Activated naive CD8-positive, alpha-beta T cell treated with anti-CD3 and anti-CD28 coated beads for 36 hours (primary cell): ENCODE results near the gene THRAP3. TPM values are rescaled to one million over a fixed set of nuclear protein-coding genes. Genes with fewer than 3 reads are reported as not detected.

Experiments used
- DNase-seq: peaks from one replicate; pipeline ENCODE4 v3.0.0; 2021
- H3K27ac Mint-ChIP-seq: one replicate; pipeline ENCODE4 v1.8.0; 2022; ENCODE audit warnings: mild to moderate bottlenecking, moderate library complexity, mixed read lengths
- H3K27me3 Mint-ChIP-seq: one replicate; pipeline ENCODE4 v1.8.0; 2022; ENCODE audit warnings: mild to moderate bottlenecking, mixed read lengths
- H3K36me3 Mint-ChIP-seq: one replicate; pipeline ENCODE4 v1.8.0; 2021; ENCODE audit warnings: mild to moderate bottlenecking, mixed read lengths
- H3K4me1 Mint-ChIP-seq: one replicate; pipeline ENCODE4 v1.8.0; 2021; ENCODE audit warnings: mixed read lengths
- H3K4me3 Mint-ChIP-seq: one replicate; pipeline ENCODE4 v1.8.0; 2022; ENCODE audit warnings: mild to moderate bottlenecking, moderate library complexity, mixed read lengths
- H3K9me3 Mint-ChIP-seq: one replicate; pipeline ENCODE4 v1.8.0; 2022; ENCODE audit warnings: mixed read lengths
- total RNA-seq, 2 experiments: library from RNA; stranded (reverse); gene quantifications; one replicate each; pipeline ENCODE4 v1.2.3, GENCODE V29; 2021

THRAP3 gene
- total RNA-seq, 2 experiments from 2014 or later = 159 TPM

DNA sequence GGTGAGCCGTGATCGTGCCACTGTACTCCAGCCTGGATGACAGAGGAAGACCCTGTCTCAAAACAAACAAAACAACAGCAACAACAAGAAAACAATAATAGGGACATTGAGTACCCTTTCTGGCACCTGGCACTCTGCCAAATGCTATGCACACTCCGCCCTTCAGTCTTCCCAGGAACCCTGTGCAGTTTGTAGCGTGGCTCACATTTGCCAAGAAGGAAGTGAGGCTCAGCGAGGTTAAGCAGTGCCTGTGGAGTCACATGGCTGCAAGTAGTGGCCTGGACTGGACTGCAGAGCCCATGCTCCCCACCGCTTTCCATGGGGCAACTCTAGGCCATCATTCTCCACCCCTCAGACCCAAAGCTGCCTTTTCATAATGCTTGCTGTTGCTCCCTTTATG lies 104.5 kb downstream of the THRAP3 start:
- H3K9me3 Mint-ChIP-seq = no peaks in the 10 kb centered on the region
- H3K4me3 Mint-ChIP-seq = no peak overlapping the region
- no peak for DNase-seq
- no peak overlapping the region for H3K27ac Mint-ChIP-seq
- H3K27me3 Mint-ChIP-seq = peaks cover 23% of the 10 kb centered on the region
- peaks cover 9% of the 10 kb centered on the region for H3K4me1 Mint-ChIP-seq
- no peaks in the 10 kb centered on the region for H3K36me3 Mint-ChIP-seq

DNA sequence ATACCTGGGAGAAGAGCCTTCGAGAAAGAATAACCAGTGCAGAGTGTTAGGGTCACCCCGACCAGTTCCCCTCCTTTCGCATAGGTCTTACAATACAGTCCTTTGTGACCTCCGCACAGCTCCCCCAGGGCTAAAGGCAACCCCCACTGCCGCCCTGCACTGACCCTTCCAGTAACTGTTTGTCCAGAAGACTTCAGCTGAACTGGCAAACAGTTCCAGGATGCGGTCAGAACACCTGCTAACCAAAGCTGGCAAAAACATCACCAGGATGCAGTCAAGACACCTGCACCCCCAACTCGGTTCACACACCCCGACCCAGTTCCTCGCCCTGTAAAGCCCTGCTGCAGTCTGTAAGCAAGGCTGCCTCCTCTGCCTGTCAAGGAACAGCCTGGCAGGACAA lies 105.6 kb downstream of the THRAP3 start:
- H3K27me3 Mint-ChIP-seq = peaks cover 18% of the 10 kb centered on the region
- H3K4me3 Mint-ChIP-seq = no peak overlapping the region
- no peaks in the 10 kb centered on the region for H3K9me3 Mint-ChIP-seq
- no peak overlapping the region for H3K27ac Mint-ChIP-seq
- no peak for DNase-seq
- no peaks in the 10 kb centered on the region for H3K4me1 Mint-ChIP-seq
- no peaks in the 10 kb centered on the region for H3K36me3 Mint-ChIP-seq

DNA sequence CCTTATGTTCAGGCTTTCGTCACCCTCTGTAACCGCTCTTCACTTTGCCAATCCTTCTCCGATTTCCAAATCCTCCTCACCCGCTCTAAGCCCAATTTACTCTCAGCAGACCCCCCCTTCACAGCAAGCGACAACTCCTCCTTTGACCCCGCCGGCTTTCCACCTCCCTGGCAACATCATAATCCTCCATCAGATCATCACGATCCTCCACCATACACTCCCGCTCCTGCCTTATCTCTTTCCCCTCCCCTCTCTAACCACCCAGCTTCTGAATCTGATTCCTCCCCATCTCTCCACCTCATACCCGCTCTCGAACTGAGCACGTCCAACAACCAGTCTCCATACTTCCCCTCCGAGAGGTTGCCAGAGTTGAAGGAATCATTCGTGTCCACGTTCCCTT lies 106.7 kb downstream of the THRAP3 start:
- Mint-ChIP-seq H3K27me3 (peaks cover 15% of the 10 kb centered on the region), H3K9me3 (no peaks in the 10 kb centered on the region), H3K36me3 (no peaks in the 10 kb centered on the region), H3K4me3 (no peak overlapping the region), H3K4me1 (no peaks in the 10 kb centered on the region), H3K27ac (no peak overlapping the region)
- no peak for DNase-seq

DNA sequence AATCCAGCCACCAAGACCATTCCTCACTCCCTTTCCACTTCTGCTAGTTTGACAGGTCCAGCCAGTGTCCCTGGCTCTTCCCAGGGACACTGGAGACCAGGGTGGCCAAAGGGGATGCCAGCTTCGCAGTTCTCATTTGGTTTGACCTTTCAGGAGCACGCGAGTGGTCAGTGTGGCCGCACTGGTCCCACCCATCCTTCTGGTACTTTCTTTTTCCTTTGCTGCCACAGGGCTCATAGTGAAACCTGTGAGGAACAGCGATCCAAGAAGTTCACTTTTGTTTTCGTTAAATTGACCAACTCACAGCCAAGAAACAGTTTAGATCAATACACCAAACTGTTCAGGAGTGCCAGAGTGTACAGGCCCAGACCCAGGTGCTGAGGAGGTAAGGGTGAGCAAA lies 113.6 kb downstream of the THRAP3 start:
- Mint-ChIP-seq H3K4me3 (no peak overlapping the region), H3K27me3 (no peaks in the 10 kb centered on the region), H3K27ac (no peak overlapping the region), H3K9me3 (no peaks in the 10 kb centered on the region), H3K36me3 (peaks cover 2% of the 10 kb centered on the region), H3K4me1 (peaks cover 1% of the 10 kb centered on the region)
- no peak for DNase-seq

DNA sequence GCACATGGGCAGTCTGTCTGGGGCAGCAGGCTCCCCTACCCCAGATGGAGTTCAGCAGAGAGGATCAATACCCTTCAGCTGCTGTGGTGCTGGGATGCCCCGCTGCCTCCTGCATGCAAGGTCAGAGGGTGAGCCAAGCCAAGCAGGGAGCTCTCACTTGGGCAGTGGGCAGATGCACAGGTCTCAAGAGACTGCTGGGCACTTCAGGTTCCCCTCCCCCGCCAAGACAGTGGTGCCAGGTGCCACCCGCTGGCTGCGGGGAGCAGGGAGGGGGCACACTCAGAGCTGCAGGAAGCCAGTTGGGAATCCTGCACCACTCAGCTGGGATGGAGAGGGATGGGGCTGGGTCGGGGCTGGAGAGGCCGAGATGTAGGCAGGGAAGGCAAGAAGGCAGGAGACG lies 115.0 kb downstream of the THRAP3 start:
- Mint-ChIP-seq H3K36me3 (peaks cover 2% of the 10 kb centered on the region), H3K27ac (no peak overlapping the region), H3K4me1 (peaks cover 6% of the 10 kb centered on the region), H3K4me3 (no peak overlapping the region), H3K9me3 (no peaks in the 10 kb centered on the region), H3K27me3 (no peaks in the 10 kb centered on the region)
- no peak for DNase-seq

DNA sequence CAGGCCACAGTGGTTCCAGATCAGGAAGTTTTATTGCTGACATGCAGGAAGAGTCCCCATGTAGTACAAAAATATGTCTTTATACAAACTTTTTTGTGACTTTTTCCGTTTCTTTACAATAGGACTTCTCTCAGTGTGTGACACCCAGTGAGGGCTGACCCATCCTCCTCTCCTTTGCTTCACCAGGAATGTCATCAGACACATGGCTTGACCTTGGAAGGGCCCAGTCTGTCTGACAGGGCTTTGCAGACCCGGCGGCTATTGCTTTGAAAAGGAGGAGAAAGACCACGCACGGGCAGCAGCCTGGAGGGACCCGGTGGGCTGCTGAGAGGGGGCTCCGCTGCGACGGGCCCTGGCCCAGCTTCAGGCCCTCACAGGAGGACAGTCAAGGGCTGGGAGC lies 115.4 kb downstream of the THRAP3 start:
- no peaks in the 10 kb centered on the region for H3K27me3 Mint-ChIP-seq
- H3K4me3 Mint-ChIP-seq = no peak overlapping the region
- H3K9me3 Mint-ChIP-seq = no peaks in the 10 kb centered on the region
- H3K36me3 Mint-ChIP-seq = peaks cover 2% of the 10 kb centered on the region
- H3K4me1 Mint-ChIP-seq = peaks cover 6% of the 10 kb centered on the region
- no peak overlapping the region for H3K27ac Mint-ChIP-seq
- DNase-seq = no peak

DNA sequence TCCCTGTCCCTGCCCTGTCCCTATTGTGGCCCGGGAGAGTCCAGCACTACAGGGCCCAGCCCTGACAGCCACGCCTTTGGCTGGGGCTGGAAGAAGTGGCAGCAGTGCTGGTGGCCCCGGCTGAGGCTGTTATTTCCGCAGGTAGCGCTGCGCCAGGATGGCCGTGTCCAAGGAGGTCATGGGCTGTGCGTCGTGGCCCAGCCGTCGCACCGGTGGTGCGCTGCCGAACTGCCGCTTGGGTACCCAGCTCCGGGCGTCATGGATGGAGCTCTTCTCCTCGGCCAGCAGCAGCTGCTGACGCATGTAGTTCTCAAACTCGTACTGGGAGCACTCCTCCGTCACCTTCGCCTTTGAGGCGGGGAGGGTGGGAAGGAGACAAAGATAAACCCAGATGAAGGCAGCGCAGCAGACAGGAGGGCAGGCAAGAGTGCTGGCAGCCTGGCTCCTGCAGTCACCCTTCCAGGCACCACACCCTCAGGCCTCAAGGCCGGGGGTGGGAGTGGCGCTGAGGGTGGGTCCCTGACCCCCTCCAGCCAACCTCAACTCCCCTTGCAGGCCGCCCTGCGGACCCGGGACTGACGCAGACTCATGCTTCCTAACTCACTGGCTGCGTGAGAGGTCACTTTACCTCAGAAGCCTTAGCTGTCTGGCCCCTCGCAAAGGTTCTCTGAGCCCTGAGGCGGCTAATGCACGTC lies 117.5 kb downstream of the THRAP3 start:
- no peaks in the 10 kb centered on the region for H3K27me3 Mint-ChIP-seq
- peaks cover 2% of the 10 kb centered on the region for H3K36me3 Mint-ChIP-seq
- H3K4me1 Mint-ChIP-seq = peaks cover 6% of the 10 kb centered on the region
- H3K9me3 Mint-ChIP-seq = no peaks in the 10 kb centered on the region
- no peak overlapping the region for H3K4me3 Mint-ChIP-seq
- H3K27ac Mint-ChIP-seq = no peak overlapping the region
- no peak for DNase-seq

DNA sequence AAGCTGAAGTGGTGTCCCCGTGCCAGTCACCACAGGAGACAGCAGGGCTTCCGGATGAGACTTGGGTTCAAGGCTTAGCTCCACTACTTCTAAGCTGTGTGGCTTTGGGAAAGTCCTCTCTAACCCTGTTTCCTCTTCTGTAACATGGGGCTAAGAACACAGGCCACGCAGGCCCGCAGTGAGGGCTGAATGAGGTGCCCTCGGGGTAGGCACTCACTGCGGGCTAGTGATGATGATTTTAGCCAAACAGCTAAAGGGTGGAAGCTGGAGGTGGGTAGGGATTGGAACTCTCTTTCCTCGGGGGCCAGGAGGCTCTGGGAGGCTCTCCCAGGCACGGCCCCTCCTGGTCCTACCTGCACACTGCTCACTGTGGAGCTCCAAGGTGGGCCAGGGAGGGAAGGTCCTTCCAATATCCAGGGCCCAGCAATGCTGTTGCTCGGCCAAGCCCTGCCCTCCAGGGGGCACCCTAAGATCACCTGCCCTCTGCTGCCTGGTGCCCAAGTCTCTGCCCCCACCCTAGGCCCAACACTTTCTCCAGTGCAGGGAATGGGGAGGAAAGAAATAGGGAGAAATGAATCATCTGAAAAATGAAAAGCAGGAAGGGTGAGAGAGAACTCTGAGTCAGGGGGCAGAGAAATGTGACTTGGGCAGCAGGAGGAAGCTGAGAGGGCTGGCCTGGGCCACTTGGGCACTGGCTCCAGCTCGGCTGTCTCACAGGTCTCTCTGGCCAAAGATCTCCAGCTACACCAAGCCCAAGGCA lies 118.4 kb downstream of the THRAP3 start:
- Mint-ChIP-seq H3K27me3 (no peaks in the 10 kb centered on the region), H3K4me3 (no peak overlapping the region), H3K4me1 (peaks cover 6% of the 10 kb centered on the region), H3K36me3 (peaks cover 7% of the 10 kb centered on the region), H3K27ac (no peak overlapping the region), H3K9me3 (no peaks in the 10 kb centered on the region)
- DNase-seq = peak; percentile 55

DNA sequence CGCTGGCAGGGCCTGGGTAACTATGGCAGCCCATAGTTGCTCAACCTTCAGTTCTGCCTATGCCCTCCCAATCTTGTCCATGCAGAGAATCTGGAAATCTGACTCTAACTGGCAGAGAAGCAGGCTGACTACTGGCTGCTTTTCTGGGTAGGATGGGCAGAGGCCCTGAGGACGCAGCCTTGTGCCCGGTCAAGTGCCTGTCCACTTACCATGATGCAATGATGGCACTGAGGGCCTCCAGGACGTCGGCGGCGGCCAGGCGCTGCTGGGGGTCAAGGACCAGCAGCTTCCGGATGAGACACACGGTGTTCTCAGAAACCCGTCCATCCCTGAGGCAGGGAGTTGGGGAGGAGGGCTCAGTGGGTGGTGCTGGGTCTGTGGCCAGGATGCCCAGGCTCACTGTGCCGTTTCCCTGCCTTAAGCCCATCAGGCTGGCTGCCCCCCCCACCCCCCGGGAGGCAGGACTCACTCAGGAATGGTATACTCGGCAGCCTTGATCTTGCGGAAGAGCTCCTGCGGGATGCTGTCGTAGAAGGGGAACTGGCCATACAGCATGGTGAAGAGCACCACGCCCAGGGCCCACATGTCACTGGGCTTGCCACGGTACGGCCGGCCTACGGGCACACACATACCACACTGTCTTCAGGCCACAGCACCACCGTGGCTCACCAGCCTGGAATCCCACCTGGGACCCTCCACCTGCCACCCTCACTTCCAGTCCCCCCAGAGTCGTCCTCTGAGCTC lies 119.6 kb downstream of the THRAP3 start:
- Mint-ChIP-seq H3K4me3 (no peak overlapping the region), H3K36me3 (peaks cover 11% of the 10 kb centered on the region), H3K27me3 (no peaks in the 10 kb centered on the region), H3K27ac (no peak overlapping the region), H3K9me3 (no peaks in the 10 kb centered on the region), H3K4me1 (peaks cover 6% of the 10 kb centered on the region)
- no peak for DNase-seq

DNA sequence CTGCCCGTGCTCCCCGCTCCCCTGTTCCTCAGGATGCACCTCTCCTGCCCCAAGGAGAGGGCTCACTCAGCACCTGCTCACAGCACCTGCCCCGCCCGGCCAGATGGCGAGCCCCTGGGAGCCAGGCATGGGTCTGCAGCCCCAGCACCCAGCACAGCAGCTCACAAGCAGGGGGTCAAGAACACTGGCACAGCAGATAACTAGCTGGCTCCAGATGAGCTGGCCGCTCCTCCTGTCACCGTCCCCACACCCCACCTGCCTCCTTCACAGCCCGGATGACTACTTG lies 120.1 kb downstream of the THRAP3 start:
- Mint-ChIP-seq H3K36me3 (peaks cover 11% of the 10 kb centered on the region), H3K4me3 (no peak overlapping the region)

DNA sequence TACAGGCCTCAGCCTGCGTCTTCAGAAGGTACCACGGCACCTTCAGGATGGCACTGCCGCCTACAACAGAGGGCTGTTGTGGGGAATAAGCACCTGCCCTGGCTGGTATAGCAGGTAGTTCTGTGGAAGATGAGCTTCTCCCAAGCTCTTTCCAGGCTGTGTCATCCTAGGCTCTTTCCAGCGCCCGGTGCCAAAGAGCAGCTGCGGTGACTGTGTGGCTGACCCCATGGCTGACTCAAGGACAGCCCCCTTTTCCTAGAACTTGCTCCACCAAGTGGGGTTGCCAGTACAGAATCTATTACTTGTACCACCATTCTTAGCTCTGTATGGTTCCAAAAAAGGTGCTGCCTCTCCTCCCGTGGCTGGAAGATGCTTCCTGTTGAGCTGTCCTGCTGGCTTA lies 121.1 kb downstream of the THRAP3 start:
- no peak for DNase-seq
- Mint-ChIP-seq H3K27ac (no peak overlapping the region), H3K4me3 (no peak overlapping the region), H3K9me3 (no peaks in the 10 kb centered on the region), H3K27me3 (no peaks in the 10 kb centered on the region), H3K4me1 (peaks cover 13% of the 10 kb centered on the region), H3K36me3 (peaks cover 10% of the 10 kb centered on the region)

More for the DNA sequence above, 120.1 kb downstream of the THRAP3 start:
- Mint-ChIP-seq H3K4me1 (peaks cover 9% of the 10 kb centered on the region), H3K27me3 (no peaks in the 10 kb centered on the region), H3K9me3 (no peaks in the 10 kb centered on the region), H3K27ac (no peak overlapping the region)
- no peak for DNase-seq

DNA sequence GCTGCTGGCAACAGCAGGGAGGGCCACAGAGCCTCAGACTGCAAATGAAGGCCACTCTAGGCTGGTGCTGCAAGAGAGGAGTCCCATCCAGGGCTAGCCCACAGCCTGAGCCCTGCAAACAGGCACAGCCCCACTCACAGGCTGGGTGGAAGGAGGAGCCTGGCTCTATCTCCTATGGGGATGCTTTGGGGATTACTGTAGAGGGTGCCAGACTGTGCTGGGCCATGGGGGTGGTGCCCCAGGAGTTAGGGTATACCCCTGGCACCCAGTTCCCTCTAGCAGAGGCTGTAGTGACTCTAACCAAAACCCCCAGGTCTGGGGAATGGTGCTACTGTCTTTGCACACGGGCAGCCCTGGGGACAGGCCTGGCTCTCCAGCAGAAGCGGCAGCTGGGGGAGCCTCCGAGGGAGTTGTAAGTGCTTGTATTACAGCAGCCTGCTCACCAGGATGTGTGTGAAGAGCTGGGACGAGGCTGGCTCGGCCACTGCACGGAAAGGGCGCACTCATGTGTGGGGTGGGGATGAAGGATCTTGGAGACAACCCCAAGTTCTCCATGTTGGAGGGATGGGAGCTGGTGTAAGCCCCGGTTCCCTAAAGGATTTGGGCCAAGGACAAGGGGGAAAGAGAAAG lies 122.6 kb downstream of the THRAP3 start:
- Mint-ChIP-seq H3K4me3 (no peak overlapping the region), H3K9me3 (no peaks in the 10 kb centered on the region), H3K27ac (peak overlapping the region; percentile 14), H3K4me1 (peaks cover 28% of the 10 kb centered on the region), H3K27me3 (no peaks in the 10 kb centered on the region), H3K36me3 (peaks cover 8% of the 10 kb centered on the region)
- no peak for DNase-seq

DNA sequence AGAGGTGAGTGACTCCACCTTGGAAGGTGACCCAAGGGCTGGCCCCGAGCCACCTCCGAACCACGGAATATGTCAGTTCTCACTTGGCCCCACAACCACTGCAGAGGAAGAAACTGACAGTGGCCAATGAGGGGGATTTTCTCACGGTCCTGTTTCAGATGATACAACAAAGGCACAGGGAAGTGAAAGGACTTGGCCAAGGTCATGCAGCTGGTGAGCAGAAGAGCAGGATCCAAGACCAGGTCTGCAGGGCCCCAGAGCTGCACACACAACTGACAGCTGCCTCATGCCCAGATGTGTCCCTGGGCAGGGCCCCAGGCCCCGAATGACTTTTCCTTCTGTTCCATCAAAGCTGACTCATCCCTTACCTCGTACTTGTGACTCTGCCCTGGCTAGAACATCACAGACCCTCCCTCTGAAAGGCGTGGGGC lies 125.0 kb downstream of the THRAP3 start:
- Mint-ChIP-seq H3K36me3 (peaks cover 11% of the 10 kb centered on the region), H3K27ac (no peak overlapping the region), H3K4me3 (no peak overlapping the region), H3K9me3 (no peaks in the 10 kb centered on the region), H3K4me1 (peaks cover 23% of the 10 kb centered on the region), H3K27me3 (no peaks in the 10 kb centered on the region)
- DNase-seq = no peak

DNA sequence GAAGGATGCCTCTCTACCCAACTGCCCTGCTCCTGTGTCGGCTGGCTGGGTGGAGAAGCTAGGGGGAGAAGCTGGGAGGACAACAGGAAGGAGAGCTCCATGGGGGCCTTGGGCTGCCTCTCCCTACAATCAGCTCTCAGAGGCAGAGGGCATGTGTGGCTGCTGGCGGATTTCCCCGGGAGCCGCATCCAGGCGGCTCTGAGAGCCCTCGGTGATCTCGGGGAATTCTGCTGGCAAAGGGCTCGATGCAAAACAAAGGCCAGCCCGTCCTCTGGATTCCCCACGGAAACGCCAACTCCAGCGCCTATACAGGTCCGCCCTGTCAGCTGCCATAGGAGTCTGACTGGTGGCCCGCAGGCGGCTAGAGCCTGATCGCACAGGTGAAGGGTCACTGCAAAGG lies 125.6 kb downstream of the THRAP3 start:
- H3K27me3 Mint-ChIP-seq = no peaks in the 10 kb centered on the region
- H3K36me3 Mint-ChIP-seq = peaks cover 13% of the 10 kb centered on the region
- H3K9me3 Mint-ChIP-seq = no peaks in the 10 kb centered on the region
- no peak overlapping the region for H3K4me3 Mint-ChIP-seq
- H3K27ac Mint-ChIP-seq = no peak overlapping the region
- peaks cover 23% of the 10 kb centered on the region for H3K4me1 Mint-ChIP-seq
- no peak for DNase-seq

DNA sequence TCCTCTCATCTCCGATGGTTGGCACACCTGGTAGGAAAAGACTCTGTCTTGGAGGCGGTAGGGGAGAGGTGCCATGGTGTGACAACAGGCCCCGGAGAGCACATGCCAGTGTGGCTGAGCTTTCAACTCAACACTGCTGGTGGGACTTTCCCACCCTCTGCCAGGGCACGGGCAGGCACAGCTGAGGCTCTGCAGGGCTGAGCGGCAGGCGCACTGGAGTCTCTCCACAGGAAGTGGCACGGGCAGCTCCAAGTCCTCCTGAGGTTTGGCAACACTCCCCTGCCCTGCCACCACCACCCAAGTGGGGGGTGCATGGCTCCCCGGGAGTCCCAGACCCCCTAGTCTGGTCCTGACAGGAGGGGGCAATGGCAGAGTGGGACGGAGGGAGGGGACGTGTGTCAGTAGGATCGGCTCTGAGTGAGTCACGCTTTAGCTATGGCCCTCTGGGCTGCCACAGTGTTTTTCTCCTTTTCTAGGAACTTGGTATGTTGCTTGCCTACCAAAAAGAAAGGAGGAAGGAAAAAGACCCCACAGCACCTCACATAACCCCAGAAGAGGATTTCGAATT lies 126.5 kb downstream of the THRAP3 start:
- peaks cover 15% of the 10 kb centered on the region for H3K36me3 Mint-ChIP-seq
- peak; percentile 48 for DNase-seq
- H3K4me1 Mint-ChIP-seq = peaks cover 23% of the 10 kb centered on the region
- H3K27ac Mint-ChIP-seq = peak overlapping the region; percentile 11
- H3K27me3 Mint-ChIP-seq = no peaks in the 10 kb centered on the region
- peak overlapping the region; percentile 5 for H3K4me3 Mint-ChIP-seq
- no peaks in the 10 kb centered on the region for H3K9me3 Mint-ChIP-seq
